Bone marrow (tissue), 2 donors: ENCODE results near the gene CFAP45.
"Not testable (repeated sequence)": the region's sequence is repeated elsewhere in the genome, so short reads cannot be mapped to it uniquely, and the experiment has no call there.

ENCODE experiments used
- DNase-seq, 2 donors: peaks; one replicate each; lab custom pipeline; 2025; lab: John Stamatoyannopoulos, UW

Gene CFAP45

DNA sequence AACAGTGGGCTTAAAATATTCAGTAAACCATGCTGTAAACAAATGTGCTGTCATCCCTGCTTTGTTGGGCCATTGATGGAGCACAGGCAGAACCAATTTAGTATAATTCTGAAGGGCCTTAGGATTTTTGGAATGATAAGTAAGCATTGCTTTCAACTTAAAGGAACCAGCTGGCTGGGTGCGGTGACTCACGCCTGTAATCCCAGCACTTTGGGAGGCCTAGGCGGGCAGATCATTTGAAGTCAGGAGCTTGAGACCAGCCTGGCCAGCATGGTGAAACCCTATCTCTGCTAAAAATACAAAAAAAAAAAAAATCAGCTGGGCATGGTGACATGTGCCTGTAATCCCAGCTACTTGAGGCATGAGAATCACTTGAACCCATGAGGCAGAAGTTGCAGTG, 4.1 kb upstream of the CFAP45 start:
- DNase-seq: not testable (repeated sequence)

- DNase-seq: no peak
Observed at GRCh38 chr1:159902541-159902940, 2.6 kb upstream of the CFAP45 start.

GRCh38 chr1:159900755-159901360, 893 bp upstream of the CFAP45 start:
- no peak for DNase-seq

GRCh38 chr1:159899634-159900033, 331 bp downstream of the CFAP45 start:
- not testable (repeated sequence) for DNase-seq

DNA sequence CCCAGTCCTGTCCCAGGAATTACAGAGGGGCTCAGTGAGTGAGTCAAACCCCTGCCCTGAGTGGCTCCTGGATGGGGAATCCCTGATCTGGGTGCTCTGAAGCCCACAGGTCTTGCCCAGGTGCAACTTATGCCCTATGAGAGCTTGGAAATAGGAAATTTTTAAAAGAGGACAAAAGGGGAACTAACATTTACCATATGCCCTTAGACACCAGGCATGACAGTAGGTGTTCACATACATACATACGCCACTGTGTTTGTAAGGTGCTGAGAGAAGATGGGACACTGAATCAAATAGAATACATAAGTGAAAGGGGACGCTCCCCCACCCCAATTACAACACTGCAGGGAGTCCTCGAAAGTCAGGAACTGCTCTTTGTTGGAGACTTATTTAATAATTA, 1.4 kb downstream of the CFAP45 start:
- DNase-seq: no peak

GRCh38 chr1:159897962-159898361, 2.0 kb downstream of the CFAP45 start:
- DNase-seq: peak in 1 of 2 donors; percentile 12

- no peak for DNase-seq
Observed at GRCh38 chr1:159896546-159896930, 3.4 kb downstream of the CFAP45 start.

DNA sequence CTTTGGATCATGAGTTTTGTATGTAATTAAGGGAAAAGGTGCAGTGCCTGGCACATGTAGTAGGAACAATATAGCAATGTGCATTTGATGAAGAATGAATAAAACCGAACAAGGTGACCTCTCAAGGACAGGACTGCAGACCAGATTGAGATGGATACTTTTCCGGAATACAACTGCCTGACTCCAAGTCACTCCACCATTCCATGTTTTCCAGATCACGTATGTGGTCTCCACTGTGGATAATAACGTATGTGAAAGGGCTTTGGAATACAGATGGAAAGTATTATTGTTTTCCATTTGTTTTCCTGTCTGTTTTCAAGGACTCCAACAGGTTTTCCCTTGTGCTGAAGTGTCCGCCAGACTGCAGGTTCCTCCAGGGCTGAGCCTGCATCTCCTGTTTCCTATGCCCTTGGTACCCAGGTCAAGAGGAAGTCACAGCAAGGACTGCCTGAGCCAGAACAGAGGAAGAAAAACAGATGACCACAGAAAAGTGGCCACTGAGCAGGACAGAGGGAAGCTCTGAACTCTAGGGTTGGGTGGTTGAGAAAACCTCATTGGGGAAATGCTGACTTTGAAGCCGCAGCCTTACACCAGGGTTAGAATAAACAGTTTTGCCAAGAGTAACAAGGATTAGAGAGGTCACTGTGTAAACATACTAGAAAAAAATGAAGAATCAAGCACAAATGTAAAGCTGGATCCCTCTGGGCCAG, 4.0 kb downstream of the CFAP45 start:
- DNase-seq: no peak

- DNase-seq: no peak
Observed at GRCh38 chr1:159895286-159895685, 4.7 kb downstream of the CFAP45 start.

GRCh38 chr1:159892944-159893343, 7.0 kb downstream of the CFAP45 start:
- no peak for DNase-seq

- DNase-seq: peak; percentile 34 to 55
Observed at GRCh38 chr1:159891275-159892157, 8.4 kb downstream of the CFAP45 start.

- no peak for DNase-seq
Observed at GRCh38 chr1:159890390-159890789, 9.6 kb downstream of the CFAP45 start.

DNA sequence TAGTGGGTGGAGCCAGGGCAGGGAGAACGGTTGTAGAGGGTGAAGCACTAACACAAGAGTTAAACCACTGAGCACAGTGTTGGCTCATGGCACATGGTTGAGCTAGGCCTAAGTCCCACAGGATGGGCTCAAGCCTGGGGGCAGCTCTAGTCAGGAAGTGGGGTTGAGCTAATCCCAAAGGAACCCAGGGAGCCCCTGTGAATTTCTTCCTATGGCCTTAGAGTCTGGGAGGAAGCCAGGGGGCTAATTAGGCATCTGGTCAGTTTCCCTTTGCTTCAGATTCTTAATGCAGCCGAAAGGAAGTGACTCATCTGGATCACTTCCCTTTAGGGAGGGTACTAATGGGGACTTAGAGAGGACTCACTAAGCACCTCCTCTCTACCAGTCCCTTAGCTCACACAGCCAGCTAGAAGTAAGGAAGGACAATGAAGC, 10.1 kb downstream of the CFAP45 start:
- peak in 1 of 2 donors; percentile 77 for DNase-seq

DNA sequence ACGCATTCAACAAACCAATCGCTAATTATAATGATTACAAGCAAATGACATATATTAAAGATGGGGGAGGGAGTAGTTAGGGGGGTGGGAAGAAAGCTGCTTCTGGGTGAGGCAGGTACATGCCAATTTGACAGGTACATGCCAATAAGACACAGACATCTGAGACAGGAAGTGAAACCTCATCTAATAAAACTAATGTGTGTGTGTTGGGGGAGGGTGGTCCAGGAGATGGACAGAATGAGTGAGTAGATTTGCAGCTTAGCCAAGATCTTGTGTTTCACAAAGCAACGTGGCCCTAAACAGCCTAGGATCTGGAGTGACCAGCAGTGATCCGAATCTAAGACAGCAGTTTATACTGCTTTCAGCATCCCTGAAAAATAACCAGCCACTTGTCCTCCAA, 10.8 kb downstream of the CFAP45 start:
- DNase-seq: no peak

- DNase-seq: no peak
Observed at GRCh38 chr1:159884296-159884695, 15.7 kb downstream of the CFAP45 start.

- DNase-seq: no peak
Observed at GRCh38 chr1:159883134-159883533, 16.8 kb downstream of the CFAP45 start.

DNA sequence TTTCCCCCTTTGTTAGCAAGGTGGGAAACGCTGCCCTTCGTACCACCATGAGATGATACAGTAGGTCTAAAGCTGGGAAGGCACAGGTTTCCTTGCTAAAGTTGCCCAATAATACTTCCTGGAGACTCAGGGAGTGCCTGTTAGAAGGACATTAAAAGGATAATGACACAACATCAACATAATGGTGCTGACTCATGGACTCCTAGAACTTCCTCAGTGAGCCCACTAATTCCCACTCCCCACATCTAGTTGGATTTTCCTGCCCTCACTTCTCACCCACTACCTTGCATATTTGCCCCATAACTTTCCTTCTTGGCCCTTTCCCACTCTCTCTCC, 17.5 kb downstream of the CFAP45 start:
- no peak for DNase-seq

DNA sequence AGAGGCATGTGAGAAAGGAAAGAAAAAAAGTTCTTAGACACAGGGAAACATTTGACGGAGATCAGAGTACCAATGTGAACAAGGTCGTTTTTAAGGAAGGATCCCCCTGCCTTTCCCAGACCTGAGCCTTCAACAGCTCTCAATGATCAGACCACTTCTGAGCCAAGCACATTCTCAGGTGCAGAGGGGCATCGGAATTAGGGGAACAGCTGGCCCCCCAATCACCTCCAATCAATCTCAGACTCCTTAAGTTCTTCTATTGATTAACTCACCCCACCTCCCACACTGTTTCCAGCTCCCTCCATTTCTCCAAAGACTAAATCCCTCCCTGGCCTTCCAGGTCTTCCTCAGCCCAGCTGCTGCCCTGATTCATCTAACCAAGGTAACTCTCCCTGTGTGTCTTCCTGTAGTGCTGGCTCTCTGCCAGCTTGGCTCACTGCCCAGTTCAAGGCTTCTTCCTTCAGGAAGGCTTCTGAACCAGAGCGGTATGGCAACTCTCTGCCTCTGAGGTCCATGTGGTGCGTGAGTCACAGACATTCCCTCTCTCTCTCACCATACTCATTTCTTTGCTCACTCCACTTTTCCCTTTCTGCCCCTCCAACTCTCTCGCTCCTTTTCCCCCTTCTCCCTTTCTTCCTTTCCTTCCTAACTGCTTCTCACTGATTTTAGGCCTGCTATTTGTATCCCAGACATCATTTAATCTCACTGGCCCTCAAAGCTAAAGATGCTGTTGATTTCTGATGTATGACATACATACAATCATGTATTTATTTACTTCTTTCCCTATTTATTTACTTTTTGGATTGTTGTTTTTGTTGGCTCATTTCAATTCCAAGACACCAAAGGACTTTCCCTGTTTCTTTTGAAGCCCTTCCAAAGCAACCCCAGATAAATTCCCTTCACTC, 18.1 kb downstream of the CFAP45 start:
- DNase-seq: peak in 1 of 2 donors; percentile 17

GRCh38 chr1:159880430-159880829, 19.5 kb downstream of the CFAP45 start:
- DNase-seq: no peak

DNA sequence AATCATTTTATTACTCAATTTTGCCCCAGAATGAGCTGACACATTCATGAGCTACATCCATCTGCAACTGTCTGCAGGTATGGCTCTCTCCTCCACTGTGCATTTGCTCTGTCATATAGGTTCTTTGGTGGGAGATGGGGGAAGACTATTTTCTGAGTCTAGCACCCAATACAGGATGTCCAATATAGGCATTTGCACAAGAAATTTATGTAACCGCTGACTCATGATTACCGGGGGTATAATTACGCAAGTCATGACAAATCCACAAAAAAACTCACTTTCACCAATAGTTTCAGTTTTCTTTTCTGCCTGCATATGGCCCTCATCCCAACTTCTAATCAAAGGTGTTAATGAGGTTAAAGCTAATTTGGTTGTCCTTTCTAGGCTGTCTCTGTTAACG, 20.0 kb downstream of the CFAP45 start:
- peak in 1 of 2 donors; percentile 73 for DNase-seq

DNA sequence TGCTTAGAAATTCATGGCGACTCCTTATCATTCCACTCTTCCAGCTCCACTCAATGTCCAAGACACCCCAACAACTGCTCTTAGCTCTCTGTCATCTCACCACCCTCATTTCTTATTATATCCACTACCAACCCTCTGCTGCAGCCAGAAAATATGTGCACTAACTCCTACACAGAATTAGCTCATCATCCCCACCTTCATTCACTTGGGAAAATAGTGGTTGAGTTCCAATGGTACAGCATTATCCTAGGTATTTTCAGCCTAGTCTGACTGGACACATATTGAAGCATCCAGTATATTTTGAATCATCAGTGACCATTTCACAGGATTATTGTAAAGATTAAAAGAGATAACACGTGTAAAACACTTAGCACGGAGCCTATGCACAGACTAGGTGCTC, 20.8 kb downstream of the CFAP45 start:
- no peak for DNase-seq
